ENCODE results near the gene CLDN6. TPM values are rescaled to one million over a fixed set of nuclear protein-coding genes. Genes with fewer than 3 reads are reported as not detected.

The CLDN6 gene
- polyA plus RNA-seq, 1 experiment: 0.12 TPM

- no peak for DNase-seq (ENCODE audit: low read depth)
- Histone ChIP-seq H3K36me3 (ENCODE audit: control insufficient read depth, insufficient read depth, low read length) (no peaks in the 10 kb centered on the region), H3K27me3 (ENCODE audit: control insufficient read depth, insufficient read depth, low read length) (peaks cover 49% of the 10 kb centered on the region), H3K4me3 (ENCODE audit: low read depth, low read length) (no peak overlapping the region)
- POLR2A ChIA-PET: no interaction called here
- TF ChIP-seq CTCF (IDR thresholded peaks at IDR 0.05; ENCODE audit: insufficient read depth, low read depth, low read length): no peak
- CTCF ChIA-PET: interaction anchor here (1.3 to 1.8 kb wide), 3 partner anchors 8 to 22 kb away, joined by 3 to 4 read pairs (median 4); no protein-coding TSS in a partner anchor
Observed at GRCh38 chr16:3035972-3036725, 18.2 kb upstream of the CLDN6 start.

GRCh38 chr16:3035289-3035971 lies 17.4 kb upstream of the CLDN6 start:
- H3K36me3 ChIP-seq (ENCODE audit: control insufficient read depth, insufficient read depth, low read length): no peaks in the 10 kb centered on the region
- CTCF ChIA-PET: interaction anchor here (1.3 to 8.0 kb wide), 5 partner anchors 14 to 131 kb away, joined by 3 to 78 read pairs (median 4); partner anchors contain the start of genes HCFC1R1, THOC6 and TNFRSF12A
- TF ChIP-seq CTCF (IDR thresholded peaks at IDR 0.05; ENCODE audit: insufficient read depth, low read depth, low read length): no peak
- POLR2A ChIA-PET: no interaction called here
- DNase-seq (ENCODE audit: low read depth): no peak
- peaks cover 49% of the 10 kb centered on the region for H3K27me3 ChIP-seq (ENCODE audit: control insufficient read depth, insufficient read depth, low read length)
- H3K4me3 ChIP-seq (ENCODE audit: low read depth, low read length): no peak overlapping the region

DNA sequence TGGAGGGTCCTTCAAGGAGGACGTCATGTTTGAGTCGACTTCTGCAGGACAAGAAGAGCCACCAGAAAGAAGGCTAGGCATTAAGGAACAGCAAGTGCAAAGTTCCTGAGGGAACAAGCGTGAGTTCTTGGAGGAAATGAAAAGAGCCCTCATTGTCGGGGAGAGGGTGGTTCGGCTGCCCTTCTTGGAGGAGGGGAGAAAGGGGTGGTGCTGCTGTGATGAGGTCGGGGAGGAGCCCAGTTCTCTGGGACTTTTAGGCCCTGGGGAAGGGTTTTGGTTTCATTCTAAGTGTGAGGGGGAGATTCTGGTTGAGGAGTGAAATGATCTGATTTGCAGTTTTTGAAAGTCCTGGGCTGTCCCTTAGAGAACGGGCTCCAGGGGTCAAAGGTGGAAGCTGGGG lies 14.6 kb upstream of the CLDN6 start:
- Histone ChIP-seq H3K36me3 (ENCODE audit: control insufficient read depth, insufficient read depth, low read length) (no peaks in the 10 kb centered on the region), H3K27me3 (ENCODE audit: control insufficient read depth, insufficient read depth, low read length) (peaks cover 36% of the 10 kb centered on the region), H3K4me3 (ENCODE audit: low read depth, low read length) (no peak overlapping the region)
- TF ChIP-seq CTCF (IDR thresholded peaks at IDR 0.05; ENCODE audit: insufficient read depth, low read depth, low read length): no peak
- ChIA-PET POLR2A (no interaction called here), CTCF (interaction anchor here (1.1 to 9.4 kb wide), 13 partner anchors 10 to 136 kb away, joined by 3 to 97 read pairs (median 7); partner anchors contain the start of genes HCFC1R1, MMP25, THOC6 and TNFRSF12A)
- DNase-seq (ENCODE audit: low read depth): no peak

- peaks cover 22% of the 10 kb centered on the region for H3K27me3 ChIP-seq (ENCODE audit: control insufficient read depth, insufficient read depth, low read length)
- H3K36me3 ChIP-seq (ENCODE audit: control insufficient read depth, insufficient read depth, low read length): peaks cover 16% of the 10 kb centered on the region
- DNase-seq (ENCODE audit: low read depth): no peak
- no peak overlapping the region for H3K4me3 ChIP-seq (ENCODE audit: low read depth, low read length)
- ChIA-PET POLR2A (no interaction called here), CTCF (interaction anchor here (0.6 to 9.4 kb wide), 23 partner anchors 9 to 122 kb away, joined by 3 to 97 read pairs (median 6); partner anchors contain the start of genes HCFC1R1, MMP25, THOC6 and TNFRSF12A)
- TF ChIP-seq CTCF (IDR thresholded peaks at IDR 0.05; ENCODE audit: insufficient read depth, low read depth, low read length): no peak
Observed at GRCh38 chr16:3030222-3031212, 12.5 kb upstream of the CLDN6 start.
